HG02840 (cell line): ENCODE measurements around the gene AUNIP.
A peak's percentile ranks its signal among the peaks of the same experiment; 100 is the strongest.

Experiments used
- ATAC-seq: cut with Tn5 transposase; IDR thresholded peaks from one replicate; pipeline ENCODE4 v1.9.1; 2021; ENCODE audit warnings: mild to moderate bottlenecking, moderate library complexity, moderate number of reproducible peaks; ENCODE audit not compliant: unreplicated experiment, low FRiP score

The AUNIP gene

GRCh38 chr1:25832336-25833037 is 26.8 kb downstream of the AUNIP start:
- no peak for ATAC-seq

DNA sequence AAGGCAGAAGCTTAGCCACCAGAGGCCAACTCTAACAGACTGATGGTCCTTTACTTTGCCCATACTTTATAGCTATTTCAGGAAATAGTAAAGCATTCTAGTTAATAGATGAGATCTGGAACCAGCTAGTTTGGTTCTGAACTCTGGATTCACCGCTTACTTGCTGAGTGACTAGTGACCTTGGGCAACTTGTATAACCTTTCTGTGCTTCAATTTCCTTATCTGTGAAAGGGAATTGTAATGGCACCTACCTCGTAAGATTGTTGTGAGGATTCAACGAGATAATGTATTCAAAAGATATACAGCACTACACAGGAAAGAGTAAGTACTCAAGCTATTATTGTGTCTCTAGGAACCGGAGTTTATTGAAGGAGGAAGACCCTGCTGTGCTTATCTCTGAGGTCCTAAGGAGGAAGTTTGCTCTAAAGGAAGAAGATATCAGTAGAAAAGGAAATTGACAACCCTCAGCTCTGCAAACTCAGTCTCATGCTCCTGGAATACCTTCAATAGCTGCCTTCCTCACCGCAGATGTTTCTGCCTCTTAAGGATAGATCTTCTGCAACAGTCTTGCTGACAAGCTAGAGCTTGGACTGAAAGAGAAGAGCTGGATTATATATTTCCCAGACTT is 27.6 kb downstream of the AUNIP start:
- no peak for ATAC-seq

DNA sequence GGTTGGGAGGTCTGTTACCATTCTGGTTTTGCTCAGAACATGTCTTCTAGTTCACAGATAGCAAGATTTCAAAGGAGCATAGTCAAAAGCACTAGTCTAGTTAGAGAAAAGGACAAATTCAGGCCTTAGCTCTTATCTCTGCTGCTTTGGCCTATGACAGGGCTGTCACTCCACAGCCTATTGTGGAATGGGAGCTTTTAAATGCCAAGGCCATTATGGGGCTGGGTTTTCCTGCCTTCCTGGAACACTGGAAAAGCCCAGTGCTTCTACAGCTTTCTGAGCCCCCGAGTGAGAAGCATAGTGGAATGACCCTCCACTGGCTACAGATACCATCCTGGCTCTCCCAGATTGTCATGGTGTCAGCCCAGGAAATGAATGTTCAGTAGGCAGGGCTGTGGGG is 30.2 kb downstream of the AUNIP start:
- ATAC-seq = no peak

DNA sequence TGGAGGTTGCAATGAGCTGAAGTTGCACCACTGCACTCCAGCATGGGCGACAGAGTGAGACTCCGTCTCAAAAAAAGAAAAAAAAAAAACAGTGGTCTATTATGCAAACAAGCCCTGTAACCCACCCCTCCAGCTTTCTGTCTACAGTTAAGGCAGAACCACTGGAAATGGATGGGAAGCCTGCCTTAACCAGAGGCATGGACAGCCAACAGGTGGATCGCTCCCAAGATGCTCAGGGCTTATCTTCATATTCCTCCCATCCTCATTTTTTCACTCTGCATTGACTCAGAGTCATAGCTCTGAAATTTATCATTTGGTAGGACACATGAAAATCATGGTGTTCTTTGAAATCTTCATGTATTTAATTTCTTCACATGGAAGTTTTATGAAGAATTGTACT is 30.8 kb downstream of the AUNIP start:
- no peak for ATAC-seq

DNA sequence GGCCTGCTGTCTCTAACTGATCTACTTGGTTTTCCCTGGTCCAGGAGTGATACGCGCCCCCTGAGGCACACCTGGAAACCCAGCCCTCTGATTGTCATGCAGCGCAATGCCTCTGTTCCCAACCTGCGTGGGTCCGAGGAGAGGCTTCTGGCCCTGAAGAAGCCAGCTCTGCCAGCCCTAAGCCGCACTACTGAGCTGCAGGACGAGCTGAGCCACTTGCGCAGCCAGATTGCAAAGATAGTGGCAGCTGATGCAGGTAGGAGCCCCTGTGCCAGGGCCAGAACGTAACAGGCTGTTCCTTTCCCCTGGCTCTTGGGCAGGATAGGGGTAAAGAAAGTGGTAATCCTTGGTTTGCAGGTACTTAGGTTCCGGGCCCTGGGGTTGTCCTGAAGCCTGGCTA is 32.7 kb downstream of the AUNIP start:
- no peak for ATAC-seq

- ATAC-seq = no peak
Measured at GRCh38 chr1:25825605-25826004, 33.7 kb downstream of the AUNIP start.

GRCh38 chr1:25821630-25822091 is 37.6 kb downstream of the AUNIP start:
- no peak for ATAC-seq

DNA sequence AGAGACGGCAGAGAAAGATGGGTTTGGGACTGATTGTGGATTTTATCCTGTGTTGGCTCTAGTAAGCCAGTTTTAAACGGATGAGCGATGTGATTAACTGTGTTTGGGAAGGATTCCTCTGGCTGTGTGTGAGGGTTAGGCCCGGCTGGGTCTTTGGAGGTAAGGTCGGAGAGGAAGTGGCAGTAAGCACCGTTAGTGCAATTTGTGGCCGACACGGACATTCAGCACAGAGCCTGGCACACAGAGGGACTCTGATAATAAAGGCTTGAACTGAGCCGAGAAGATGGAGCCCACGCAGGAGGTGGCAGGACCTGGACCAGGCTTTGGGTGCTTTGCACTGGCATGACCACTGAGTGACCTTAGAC is 38.2 kb downstream of the AUNIP start:
- ATAC-seq = no peak

DNA sequence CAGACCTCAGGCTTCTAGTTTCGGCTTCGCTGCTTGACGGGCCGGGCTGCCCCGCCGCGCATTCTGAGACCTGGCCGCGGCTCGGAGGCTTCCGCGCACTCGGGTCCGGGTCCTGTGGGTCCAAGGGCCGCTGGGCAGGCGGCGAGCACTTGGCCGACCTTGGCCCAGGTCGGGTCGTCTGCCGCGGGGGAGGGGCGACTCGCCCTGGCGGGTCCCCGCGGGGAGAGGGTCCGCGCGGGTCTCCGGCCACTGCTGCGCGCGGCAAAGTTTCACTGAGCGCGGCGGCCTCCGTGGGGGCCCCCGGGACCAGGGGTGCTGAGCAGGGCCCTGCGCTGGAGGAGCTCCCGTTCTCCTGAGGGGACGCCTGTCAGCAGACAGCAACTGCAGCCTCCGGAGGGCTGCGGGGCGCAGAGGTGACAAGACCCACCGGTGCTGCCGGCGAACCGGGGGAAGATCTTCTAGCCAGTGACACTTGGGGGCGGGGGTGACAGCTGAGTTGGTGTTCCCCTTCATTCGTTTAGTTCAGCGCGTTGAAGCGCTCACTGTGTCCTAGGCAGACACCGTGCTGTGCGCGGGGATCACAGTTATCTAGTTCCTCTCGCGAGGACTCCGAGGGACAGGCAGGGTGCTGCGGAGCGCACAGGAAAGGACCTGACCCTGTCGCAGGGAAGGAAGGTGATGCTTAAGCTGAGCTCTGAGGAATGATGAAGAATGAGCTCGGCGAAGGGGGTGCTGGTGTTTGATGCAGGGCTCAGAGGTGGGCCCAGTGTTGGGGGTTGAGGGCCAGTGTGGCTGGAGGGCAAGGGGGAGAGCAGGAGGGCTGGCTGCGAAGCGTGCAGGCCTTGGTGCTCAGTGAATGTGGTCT is 38.8 kb downstream of the AUNIP start:
- peak; percentile 42 for ATAC-seq

DNA sequence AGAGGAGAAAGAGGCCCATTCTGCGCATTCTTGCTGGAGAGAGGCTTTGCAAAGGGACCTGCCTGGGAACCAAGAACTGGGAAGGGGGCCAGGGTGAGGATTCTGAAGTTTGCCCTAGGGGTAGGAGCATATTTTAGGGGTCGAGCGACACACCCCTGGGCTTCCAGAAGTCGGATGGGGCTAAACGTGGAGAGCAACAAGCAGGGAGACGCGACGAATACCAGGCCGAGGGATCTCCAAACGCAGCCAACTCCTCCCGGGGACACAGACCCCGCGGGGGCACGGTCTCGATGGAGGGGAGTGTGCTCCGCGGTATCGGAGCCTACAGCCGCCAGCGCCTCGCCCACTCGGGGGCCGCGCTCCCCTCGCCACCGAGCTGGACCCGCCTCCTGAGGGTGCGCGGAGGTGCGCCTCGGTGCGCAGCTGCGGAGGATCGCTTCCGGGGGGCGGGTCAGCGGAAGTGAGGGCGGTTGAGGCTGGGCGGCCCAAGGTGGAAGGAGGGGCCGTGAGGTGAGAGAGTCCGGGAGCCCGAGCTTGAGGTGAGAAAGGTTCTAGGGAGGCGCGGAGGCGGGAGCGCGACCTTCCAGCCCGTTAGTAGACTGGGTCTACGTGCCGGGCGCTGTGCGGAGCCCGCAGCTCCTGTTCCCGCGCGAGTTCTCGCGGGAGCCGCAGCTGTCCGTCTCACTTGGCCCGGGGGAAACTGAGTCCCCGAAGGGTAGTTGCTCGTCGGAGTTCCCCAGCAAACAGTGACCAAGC is 39.6 kb downstream of the AUNIP start, which contains the start of gene MTFR1L:
Gene MTFR1L, plus strand, starts transcription at position 464 of the 756 bp plus-strand sequence. CDS start 3,151 bp downstream, outside the sequence.
- ATAC-seq = peak; percentile 85

GRCh38 chr1:25818569-25818968 is 40.7 kb downstream of the AUNIP start:
- no peak for ATAC-seq

DNA sequence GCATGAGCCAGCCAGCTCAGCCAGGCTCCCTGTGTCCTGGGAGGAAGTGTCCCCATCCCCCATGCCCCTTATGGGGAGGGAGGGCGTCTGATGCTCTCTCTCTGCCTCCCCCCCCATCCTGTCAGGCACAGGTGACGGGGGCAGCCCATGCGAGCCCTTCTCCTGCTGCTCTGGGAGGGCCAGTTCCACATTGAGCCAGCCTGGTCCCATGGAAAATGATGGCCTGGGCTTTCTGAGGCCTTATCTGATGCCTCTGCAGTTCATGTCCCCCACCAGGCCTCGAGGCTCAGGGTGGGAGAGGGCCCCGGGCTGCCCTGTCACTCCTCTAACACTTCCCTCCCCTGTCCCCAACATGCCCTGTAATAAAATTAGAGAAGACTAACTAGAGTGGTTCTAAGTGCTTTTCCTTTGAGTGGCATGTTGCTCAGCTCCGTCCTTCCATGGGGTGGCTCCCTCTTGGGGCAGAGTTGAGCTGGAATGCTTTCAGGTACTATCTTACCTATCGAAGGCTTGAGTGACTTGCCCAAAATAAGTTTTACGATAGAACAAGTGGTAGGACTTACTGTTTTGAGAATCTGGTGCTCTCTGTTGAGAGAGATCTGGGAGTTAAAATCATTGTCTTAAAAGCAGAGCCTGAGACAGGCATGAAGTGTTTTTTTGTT is 41.3 kb downstream of the AUNIP start:
- ATAC-seq = no peak

GRCh38 chr1:25816112-25816718 is 43.0 kb downstream of the AUNIP start:
- no peak for ATAC-seq

- no peak for ATAC-seq
Measured at GRCh38 chr1:25815208-25816111, 43.8 kb downstream of the AUNIP start.

DNA sequence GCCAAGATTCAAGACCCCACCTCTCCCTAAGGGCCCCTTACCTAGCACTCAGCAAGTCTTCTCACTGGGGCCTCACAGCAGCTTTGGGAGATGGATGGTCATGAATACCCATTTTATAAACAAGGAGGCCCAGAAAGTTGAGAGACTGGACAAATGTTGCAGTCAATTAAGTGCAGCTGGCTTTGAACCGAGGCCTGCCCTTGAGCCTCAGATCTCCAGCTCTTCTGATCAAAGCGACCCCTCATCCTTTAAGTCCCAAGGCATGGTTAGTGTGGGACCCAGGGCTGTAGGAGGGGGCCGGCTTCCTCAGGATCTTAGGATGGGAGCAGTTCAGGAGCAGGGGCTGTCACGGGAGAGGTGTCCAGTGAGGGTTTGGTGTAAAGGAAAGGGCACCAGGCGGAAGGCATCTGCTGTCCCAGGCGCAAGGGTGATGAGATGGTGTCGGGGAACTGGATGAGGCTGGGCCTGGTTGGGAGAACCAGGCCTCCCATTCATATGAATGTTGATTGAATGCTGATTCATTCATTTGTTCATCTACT is 44.6 kb downstream of the AUNIP start:
- no peak for ATAC-seq

- no peak for ATAC-seq
Measured at GRCh38 chr1:25813734-25814471, 45.4 kb downstream of the AUNIP start.

GRCh38 chr1:25813071-25813733 is 46.1 kb downstream of the AUNIP start:
- ATAC-seq = no peak
